H9 (cell line): ENCODE measurements around the gene KCNQ2. TPM values are rescaled to one million over a fixed set of nuclear protein-coding genes. Genes with fewer than 3 reads are reported as not detected.

Source experiments
- DNase-seq: peaks from one replicate; pipeline ENCODE4 v3.0.0-alpha.2; 2017
- H2AFZ ChIP-seq: one replicate; pipeline ENCODE4 v1.6.1; 2013; ENCODE audit warnings: mild to moderate bottlenecking, low read length, control low read depth, moderate library complexity
- H2AK5ac ChIP-seq: 2 replicates; pipeline ENCODE4 v1.6.1; 2013; ENCODE audit warnings: low read length, control low read depth, mixed read lengths; ENCODE audit not compliant: insufficient read length
- H2BK120ac ChIP-seq: one replicate; pipeline ENCODE4 v1.6.1; 2013; ENCODE audit warnings: low read depth, mild to moderate bottlenecking, low read length, control low read depth, inconsistent platforms; ENCODE audit not compliant: poor library complexity, severe bottlenecking
- H2BK12ac ChIP-seq: 2 replicates; pipeline ENCODE4 v1.6.1; 2013; ENCODE audit warnings: low read length, control low read depth, mixed read lengths, low read depth; ENCODE audit not compliant: insufficient read length
- H2BK15ac ChIP-seq: 2 replicates; pipeline ENCODE4 v1.6.1; 2013; ENCODE audit warnings: low read depth, low read length, control low read depth
- H2BK20ac ChIP-seq: one replicate; pipeline ENCODE4 v1.6.1; 2013; ENCODE audit warnings: low read depth, mild to moderate bottlenecking, low read length, control low read depth, inconsistent platforms; ENCODE audit not compliant: poor library complexity, severe bottlenecking
- H2BK5ac ChIP-seq: 2 replicates; pipeline ENCODE4 v1.6.1; 2013; ENCODE audit warnings: low read length, control low read depth, mixed read lengths; ENCODE audit not compliant: insufficient read length
- H3K14ac ChIP-seq: 2 replicates; pipeline ENCODE4 v1.6.1; 2013; ENCODE audit warnings: low read length, control low read depth; ENCODE audit not compliant: insufficient read depth
- H3K18ac ChIP-seq: 2 replicates; pipeline ENCODE4 v1.6.1; 2013; ENCODE audit warnings: low read depth, mild to moderate bottlenecking, mixed read lengths, low read length, control low read depth; ENCODE audit not compliant: insufficient read length
- H3K23ac ChIP-seq: 2 replicates; pipeline ENCODE4 v1.6.1; 2013; ENCODE audit warnings: low read length, control low read depth, mixed read lengths, low read depth; ENCODE audit not compliant: insufficient read length
- H3K23me2 ChIP-seq: 2 replicates; pipeline ENCODE4 v1.6.1; 2013; ENCODE audit warnings: low read depth, mild to moderate bottlenecking, mixed read lengths, low read length, control low read depth; ENCODE audit not compliant: insufficient read length, poor library complexity, severe bottlenecking
- H3K27ac ChIP-seq: 2 replicates; pipeline ENCODE4 v1.5.1; 2013; ENCODE audit warnings: low read length, control low read depth, mixed read lengths, low read depth; ENCODE audit not compliant: insufficient read length
- H3K27me3 ChIP-seq: 2 replicates; pipeline ENCODE4 v1.6.1; 2013; ENCODE audit warnings: low read length, control low read depth, inconsistent platforms; ENCODE audit not compliant: insufficient read depth
- H3K4ac ChIP-seq: 2 replicates; pipeline ENCODE4 v1.6.1; 2013; ENCODE audit warnings: low read depth, mild to moderate bottlenecking, control low read depth, inconsistent platforms, low read length, moderate library complexity
- H3K4me1 ChIP-seq: 2 replicates; pipeline ENCODE4 v1.6.1; 2013; ENCODE audit warnings: low read length, control low read depth, inconsistent platforms; ENCODE audit not compliant: insufficient read depth
- H3K4me2 ChIP-seq: 2 replicates; pipeline ENCODE4 v1.6.1; 2013; ENCODE audit warnings: low read length, control low read depth, mixed read lengths; ENCODE audit not compliant: insufficient read length, insufficient read depth
- H3K56ac ChIP-seq: 2 replicates; pipeline ENCODE4 v1.6.1; 2013; ENCODE audit warnings: low read depth, mild to moderate bottlenecking, mixed read lengths, low read length, control low read depth; ENCODE audit not compliant: insufficient read length
- H3K79me1 ChIP-seq: 2 replicates; pipeline ENCODE4 v1.6.1; 2013; ENCODE audit warnings: low read depth, mild to moderate bottlenecking, moderate library complexity, low read length, control low read depth, inconsistent platforms; ENCODE audit not compliant: insufficient read depth, poor library complexity, severe bottlenecking
- H3K79me2 ChIP-seq: 2 replicates; pipeline ENCODE4 v1.6.1; 2013; ENCODE audit warnings: low read length, control low read depth, inconsistent platforms; ENCODE audit not compliant: insufficient read depth
- H3K9ac ChIP-seq: 2 replicates; pipeline ENCODE4 v1.6.1; 2013; ENCODE audit warnings: low read length, control low read depth, mixed read lengths; ENCODE audit not compliant: insufficient read length; ENCODE audit errors: extremely low read depth
- H3K9me3 ChIP-seq: one replicate; pipeline ENCODE4 v1.6.1; 2013; ENCODE audit warnings: low read depth, low read length, inconsistent platforms; ENCODE audit not compliant: control insufficient read depth
- H3T11ph ChIP-seq: one replicate; pipeline ENCODE4 v1.6.1; 2013; ENCODE audit warnings: mild to moderate bottlenecking, low read length, control low read depth, inconsistent platforms
- H4K20me1 ChIP-seq: one replicate; pipeline ENCODE4 v1.6.1; 2013; ENCODE audit not compliant: control insufficient read depth, insufficient read length, insufficient read depth
- H4K5ac ChIP-seq: 2 replicates; pipeline ENCODE4 v1.6.1; 2013; ENCODE audit warnings: low read depth, mild to moderate bottlenecking, mixed read lengths, low read length, control low read depth; ENCODE audit not compliant: insufficient read length
- H4K8ac ChIP-seq: replicated peaks from 2 replicates; pipeline ENCODE4 v1.6.1; 2013; ENCODE audit warnings: low read length, control low read depth, mixed read lengths, low read depth; ENCODE audit not compliant: insufficient read length
- H4K91ac ChIP-seq: 2 replicates; pipeline ENCODE4 v1.6.1; 2013; ENCODE audit warnings: low read depth, mild to moderate bottlenecking, moderate library complexity, mixed read lengths, low read length, control low read depth; ENCODE audit not compliant: insufficient read length
- H3K27ac Mint-ChIP-seq, 3 experiments: 2 replicates in 2 of 3; 3 replicates in 1 of 3; pipeline ENCODE4 v1.8.0; 2020 to 2021; ENCODE audit warnings: mixed read lengths in 3 of 3, mild to moderate bottlenecking in 1 of 3, moderate library complexity in 1 of 3
- H3K27me3 Mint-ChIP-seq: 2 replicates; pipeline ENCODE4 v1.8.0; 2021; ENCODE audit warnings: low read depth, mild to moderate bottlenecking, moderate library complexity, mixed read lengths
- H3K36me3 Mint-ChIP-seq, 3 experiments: 2 replicates in 2 of 3; 3 replicates in 1 of 3; pipeline ENCODE4 v1.8.0; 2020 to 2021; ENCODE audit warnings: low read depth in 3 of 3, mixed read lengths in 3 of 3; ENCODE audit not compliant: insufficient read depth in 1 of 3
- H3K4me1 Mint-ChIP-seq, 2 experiments: 2 replicates each; pipeline ENCODE4 v1.8.0; 2020; ENCODE audit warnings: mixed read lengths in 2 of 2
- H3K4me3 Mint-ChIP-seq, 2 experiments: 2 replicates in 1 of 2; 3 replicates in 1 of 2; pipeline ENCODE4 v1.8.0; 2020 to 2021; ENCODE audit warnings: mild to moderate bottlenecking in 2 of 2, mixed read lengths in 2 of 2, moderate library complexity in 1 of 2
- H3K9me3 Mint-ChIP-seq, 2 experiments: 2 replicates in 1 of 2; 3 replicates in 1 of 2; pipeline ENCODE4 v1.8.0; 2020; ENCODE audit warnings: mild to moderate bottlenecking in 2 of 2, mixed read lengths in 2 of 2, moderate library complexity in 1 of 2
- WGBS: extraction: QIAGEN DNeasy Blood & Tissue Kit; methylation state at CpG from one replicate; pipeline ENCODE4 v1.1.7; 2013; ENCODE audit warnings: missing lambda C conversion rate, low lambda C conversion rate, mixed read lengths; ENCODE audit not compliant: insufficient read length; ENCODE audit errors: extremely low coverage; 5-methylcytosine and 5-hydroxymethylcytosine counted together
- total RNA-seq: library from RNA; stranded (reverse); gene quantifications from 2 replicates; pipeline ENCODE4 v1.2.1, GENCODE V29; 2021
- TF ChIP-seq, protein P1 (sequence below): fragments of 200-600 bp; sonication (generic); conservative IDR thresholded peaks from 3 replicates; pipeline ENCODE4 v1.8.0; 2021; ENCODE audit warnings: antibody characterized with exemption, mild to moderate bottlenecking

The KCNQ2 gene
- total RNA-seq, 1 experiment from 2014 or later = 69.2 TPM

DNA sequence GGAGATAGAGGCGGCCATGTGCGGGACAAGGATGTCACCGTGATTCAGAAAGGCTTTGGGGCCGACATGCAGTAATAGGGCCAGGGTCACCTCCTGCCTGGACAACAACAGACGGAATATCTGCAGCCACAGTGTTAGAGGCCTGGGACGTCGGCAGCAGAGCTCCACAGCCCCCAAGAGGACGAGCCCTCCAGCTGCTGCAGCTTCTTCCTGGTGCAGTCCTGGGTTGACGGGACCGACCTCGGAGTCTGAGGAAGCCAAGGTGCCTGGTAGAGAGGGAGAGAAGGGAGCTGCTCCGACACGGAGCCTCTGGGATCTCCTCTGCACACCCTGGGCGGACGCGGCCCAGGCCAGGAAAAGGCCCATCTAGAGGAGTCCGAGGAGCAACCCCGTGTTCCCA, 88.1 kb downstream of the KCNQ2 start:
- Histone ChIP-seq H4K8ac (no peak overlapping the region), H3K4me2 (no peak overlapping the region), H2BK12ac (no peak overlapping the region), H3K23me2 (no peaks in the 10 kb centered on the region), H4K5ac (no peak overlapping the region), H3K27ac (no peak overlapping the region), H3K27me3 (no peaks in the 10 kb centered on the region), H3K18ac (no peak overlapping the region), H2BK5ac (no peak overlapping the region), H3K9me3 (peaks cover 17% of the 10 kb centered on the region), H3K9ac (no peak overlapping the region), H3K4ac (no peak overlapping the region), H2BK15ac (no peak overlapping the region), H2AFZ (no peak overlapping the region), H2BK20ac (no peak overlapping the region), H3K14ac (no peak overlapping the region), H3K56ac (no peak overlapping the region), H3K79me2 (0 out of 2 replicates have a peak, but pooled peaks cover 1% of the 10 kb centered on the region), H2BK120ac (no peak overlapping the region), H3K23ac (no peak overlapping the region), H3K79me1 (no peaks in the 10 kb centered on the region), H3K4me1 (no peaks in the 10 kb centered on the region), H4K20me1 (no peaks in the 10 kb centered on the region), H3T11ph (no peak overlapping the region), H4K91ac (no peak overlapping the region), H2AK5ac (no peak overlapping the region)
- WGBS = no CpG with 5 or more reads among the region's 18 CpGs
- Mint-ChIP-seq H3K4me1 (peaks cover 6 to 15% of the 10 kb centered on the region in 2 experiments), H3K36me3 (peaks cover 10 to 19% (median 19%) of the 10 kb centered on the region in 3 experiments), H3K27me3 (peaks cover 37% of the 10 kb centered on the region), H3K9me3 (peaks cover 33 to 42% of the 10 kb centered on the region in 2 experiments), H3K4me3 (no peak overlapping the region), H3K27ac (no peak overlapping the region)
- TF ChIP-seq, protein P1, sequence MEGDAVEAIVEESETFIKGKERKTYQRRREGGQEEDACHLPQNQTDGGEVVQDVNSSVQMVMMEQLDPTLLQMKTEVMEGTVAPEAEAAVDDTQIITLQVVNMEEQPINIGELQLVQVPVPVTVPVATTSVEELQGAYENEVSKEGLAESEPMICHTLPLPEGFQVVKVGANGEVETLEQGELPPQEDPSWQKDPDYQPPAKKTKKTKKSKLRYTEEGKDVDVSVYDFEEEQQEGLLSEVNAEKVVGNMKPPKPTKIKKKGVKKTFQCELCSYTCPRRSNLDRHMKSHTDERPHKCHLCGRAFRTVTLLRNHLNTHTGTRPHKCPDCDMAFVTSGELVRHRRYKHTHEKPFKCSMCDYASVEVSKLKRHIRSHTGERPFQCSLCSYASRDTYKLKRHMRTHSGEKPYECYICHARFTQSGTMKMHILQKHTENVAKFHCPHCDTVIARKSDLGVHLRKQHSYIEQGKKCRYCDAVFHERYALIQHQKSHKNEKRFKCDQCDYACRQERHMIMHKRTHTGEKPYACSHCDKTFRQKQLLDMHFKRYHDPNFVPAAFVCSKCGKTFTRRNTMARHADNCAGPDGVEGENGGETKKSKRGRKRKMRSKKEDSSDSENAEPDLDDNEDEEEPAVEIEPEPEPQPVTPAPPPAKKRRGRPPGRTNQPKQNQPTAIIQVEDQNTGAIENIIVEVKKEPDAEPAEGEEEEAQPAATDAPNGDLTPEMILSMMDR = no peak
- no peak for DNase-seq
